NCI-H82 treated with DMSO at 0.1 percent for 48 hours (cell line): ENCODE results near the gene RAD51B.
"Not testable (repeated sequence)": the region's sequence is repeated elsewhere in the genome, so short reads cannot be mapped to it uniquely, and the experiment has no call there.

Source experiments
- DNase-seq: peaks from one replicate; lab custom pipeline; 2025; ENCODE audit not compliant: unreplicated experiment; lab: John Stamatoyannopoulos, UW

The RAD51B gene

GRCh38 chr14:68698773-68699172 lies 879.2 kb downstream of the RAD51B start:
- not testable (repeated sequence) for DNase-seq

DNA sequence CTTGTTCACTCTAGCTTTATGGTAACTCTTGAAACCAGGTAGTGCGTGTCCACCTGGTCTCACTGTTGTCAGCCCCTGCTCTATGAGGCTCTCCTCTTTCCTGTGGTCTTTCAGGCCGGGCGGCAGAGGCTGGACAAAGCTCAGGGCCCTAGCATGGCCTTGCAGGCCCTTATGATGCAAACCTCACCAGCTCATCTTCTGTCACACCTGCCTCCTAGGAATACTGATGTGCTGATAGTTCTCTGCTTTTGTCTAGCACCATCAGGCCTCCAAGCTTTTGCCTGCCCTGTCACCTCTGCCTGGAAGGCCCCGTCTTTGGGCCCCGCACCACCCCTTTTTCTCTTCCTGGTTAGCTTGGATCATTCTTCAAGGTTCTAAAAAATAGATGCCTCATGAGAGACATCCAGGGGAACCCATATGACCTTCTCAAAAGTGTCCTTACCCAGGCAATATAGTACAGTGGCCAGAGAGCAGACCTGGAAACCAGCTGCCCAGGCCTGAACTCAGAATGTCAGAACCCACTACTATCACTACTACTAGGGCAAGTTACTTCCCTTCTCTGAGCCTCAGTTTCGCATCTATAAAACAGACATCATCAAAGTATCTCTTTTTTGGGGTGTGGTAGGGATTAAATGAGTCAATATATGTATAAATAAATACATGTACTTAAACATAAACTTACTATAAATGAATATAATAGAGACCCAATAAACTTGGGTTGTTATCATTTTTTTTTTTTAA lies 881.6 kb downstream of the RAD51B start:
- DNase-seq, result no peak

DNA sequence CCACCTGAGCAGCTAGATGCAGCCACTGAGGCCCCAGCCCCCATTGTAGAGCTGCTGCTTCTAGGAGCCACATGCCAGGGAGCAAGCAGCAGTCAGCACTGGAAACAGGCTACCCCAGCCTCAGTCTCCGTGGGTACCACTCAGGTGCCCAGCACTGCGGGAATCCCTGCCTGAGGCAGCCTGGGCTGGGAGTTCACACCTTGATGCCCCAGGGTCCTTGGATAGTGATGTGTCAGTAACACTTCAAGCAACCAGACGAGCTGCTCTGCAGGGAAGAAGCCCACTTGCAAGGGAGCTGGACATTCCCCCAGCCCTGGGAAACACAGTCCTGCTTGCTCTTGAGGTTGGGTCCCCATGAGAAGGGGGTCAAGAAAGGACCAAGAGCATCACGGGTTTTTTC lies 882.6 kb downstream of the RAD51B start:
- DNase-seq, result no peak

DNA sequence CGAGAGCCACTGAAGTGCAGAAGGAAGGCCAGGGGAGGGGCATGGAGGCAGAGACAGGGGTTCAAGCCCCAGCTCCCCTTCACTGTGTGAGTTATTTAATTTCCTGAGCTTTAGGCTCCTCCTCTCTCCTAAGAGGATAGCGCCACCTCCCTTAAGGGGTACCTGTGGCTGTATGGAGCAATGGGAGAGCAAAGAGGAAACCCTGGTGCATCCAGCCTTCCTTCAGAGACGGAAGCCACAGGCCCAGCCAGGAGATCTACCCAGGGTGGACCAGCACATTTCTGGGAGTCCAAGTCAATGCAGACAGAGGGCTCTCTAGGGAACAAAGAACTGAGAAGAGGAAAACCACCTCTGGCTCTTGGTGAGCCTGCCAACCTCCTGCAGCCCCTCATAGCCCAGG lies 883.0 kb downstream of the RAD51B start:
- DNase-seq, result no peak

- no peak for DNase-seq
Observed at GRCh38 chr14:68703093-68703492, 883.5 kb downstream of the RAD51B start.

DNA sequence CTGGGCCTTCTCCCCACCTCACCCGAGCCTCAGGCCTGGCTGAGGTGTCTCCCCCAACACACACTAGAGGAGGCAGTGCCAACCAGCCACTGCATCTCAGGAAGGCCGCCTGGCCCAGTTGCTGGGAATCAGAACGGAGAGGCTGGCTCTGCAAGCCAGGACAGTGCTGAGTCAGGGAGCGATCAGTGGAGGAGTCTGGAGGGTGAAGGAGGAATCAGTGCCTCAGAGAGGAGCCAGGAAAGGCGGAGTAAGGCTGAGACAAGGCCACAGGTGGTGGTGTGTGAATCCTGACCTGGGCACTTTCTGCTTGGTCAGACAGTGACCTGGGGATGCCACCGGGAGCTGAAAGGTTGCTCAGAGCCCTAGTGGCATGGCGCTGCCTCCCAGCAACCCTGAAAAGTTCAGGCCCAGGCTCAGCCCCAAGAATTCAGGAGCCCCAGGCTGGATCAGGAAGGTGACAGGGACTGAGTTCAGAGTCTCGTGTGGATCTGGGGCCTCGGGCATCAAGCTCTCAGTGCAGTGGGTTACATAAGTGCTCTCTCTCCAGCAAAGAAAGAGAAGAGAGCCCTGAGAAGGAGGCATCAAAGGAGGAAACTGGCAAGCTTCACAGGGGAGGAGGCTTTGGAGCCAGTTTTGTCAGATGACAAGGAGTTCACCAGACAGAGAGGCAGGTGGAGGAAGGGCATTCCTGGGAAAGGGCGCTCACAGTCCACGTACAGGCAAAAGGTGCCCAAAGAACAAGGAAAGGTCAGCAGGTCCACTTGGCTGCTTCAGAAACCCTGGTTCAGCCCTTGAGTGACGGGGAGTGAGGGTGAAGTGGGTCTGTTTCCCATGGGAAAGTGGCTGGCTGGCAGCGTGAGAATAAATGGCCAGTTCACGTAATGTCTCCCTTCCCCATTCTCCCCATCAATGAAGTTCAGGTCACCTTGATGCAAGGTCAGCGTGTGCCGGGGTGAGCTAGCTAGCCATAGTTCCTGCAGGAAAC lies 885.4 kb downstream of the RAD51B start:
- DNase-seq, result no peak

GRCh38 chr14:68705741-68706283 lies 886.2 kb downstream of the RAD51B start:
- no peak for DNase-seq

- no peak for DNase-seq
Observed at GRCh38 chr14:68707482-68707881, 887.9 kb downstream of the RAD51B start.

- DNase-seq, result no peak
Observed at GRCh38 chr14:68708343-68708742, 888.8 kb downstream of the RAD51B start.

DNA sequence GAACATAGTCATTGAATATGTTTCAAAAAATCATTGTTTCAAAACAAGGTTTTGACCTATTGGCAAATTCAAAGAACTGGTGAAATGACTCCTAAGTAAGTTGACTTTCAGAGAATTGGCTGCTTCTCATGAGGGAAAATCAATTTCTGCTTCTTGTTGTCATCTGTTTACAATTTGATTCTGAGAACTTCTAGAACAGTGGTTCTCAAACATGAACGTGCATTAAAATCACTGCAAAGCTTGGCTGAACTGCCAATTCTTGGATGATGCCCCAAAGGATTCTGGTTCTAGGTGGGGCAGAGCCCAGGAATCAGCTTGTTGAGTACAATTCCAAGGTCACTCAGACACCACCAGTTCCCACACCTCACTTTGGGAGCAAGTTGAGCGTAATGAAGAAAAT lies 889.4 kb downstream of the RAD51B start:
- DNase-seq, result no peak

DNA sequence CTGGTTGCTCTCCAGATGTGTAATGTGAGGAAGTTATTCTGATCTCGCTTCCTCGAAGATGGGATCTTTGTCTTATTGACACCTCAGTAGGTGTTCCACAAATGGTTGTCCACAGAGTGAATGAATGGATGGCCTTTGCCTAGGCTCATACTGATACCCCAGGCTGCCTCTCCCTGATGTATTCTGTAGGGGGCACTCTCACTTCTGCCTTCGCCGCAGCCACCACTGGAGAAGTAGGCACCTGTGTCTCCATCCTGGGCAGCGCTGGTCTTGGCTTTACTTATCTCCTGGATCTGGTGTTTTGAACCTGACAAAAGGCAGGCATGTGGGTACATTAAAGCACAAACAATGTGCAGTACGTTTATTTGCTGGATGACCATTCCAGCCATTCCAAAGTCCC lies 891.2 kb downstream of the RAD51B start:
- DNase-seq, result no peak

GRCh38 chr14:68711561-68712309 lies 892.2 kb downstream of the RAD51B start:
- DNase-seq, result no peak

- DNase-seq, result no peak
Observed at GRCh38 chr14:68712703-68713370, 893.3 kb downstream of the RAD51B start.

- no peak for DNase-seq
Observed at GRCh38 chr14:68713782-68714181, 894.2 kb downstream of the RAD51B start.

DNA sequence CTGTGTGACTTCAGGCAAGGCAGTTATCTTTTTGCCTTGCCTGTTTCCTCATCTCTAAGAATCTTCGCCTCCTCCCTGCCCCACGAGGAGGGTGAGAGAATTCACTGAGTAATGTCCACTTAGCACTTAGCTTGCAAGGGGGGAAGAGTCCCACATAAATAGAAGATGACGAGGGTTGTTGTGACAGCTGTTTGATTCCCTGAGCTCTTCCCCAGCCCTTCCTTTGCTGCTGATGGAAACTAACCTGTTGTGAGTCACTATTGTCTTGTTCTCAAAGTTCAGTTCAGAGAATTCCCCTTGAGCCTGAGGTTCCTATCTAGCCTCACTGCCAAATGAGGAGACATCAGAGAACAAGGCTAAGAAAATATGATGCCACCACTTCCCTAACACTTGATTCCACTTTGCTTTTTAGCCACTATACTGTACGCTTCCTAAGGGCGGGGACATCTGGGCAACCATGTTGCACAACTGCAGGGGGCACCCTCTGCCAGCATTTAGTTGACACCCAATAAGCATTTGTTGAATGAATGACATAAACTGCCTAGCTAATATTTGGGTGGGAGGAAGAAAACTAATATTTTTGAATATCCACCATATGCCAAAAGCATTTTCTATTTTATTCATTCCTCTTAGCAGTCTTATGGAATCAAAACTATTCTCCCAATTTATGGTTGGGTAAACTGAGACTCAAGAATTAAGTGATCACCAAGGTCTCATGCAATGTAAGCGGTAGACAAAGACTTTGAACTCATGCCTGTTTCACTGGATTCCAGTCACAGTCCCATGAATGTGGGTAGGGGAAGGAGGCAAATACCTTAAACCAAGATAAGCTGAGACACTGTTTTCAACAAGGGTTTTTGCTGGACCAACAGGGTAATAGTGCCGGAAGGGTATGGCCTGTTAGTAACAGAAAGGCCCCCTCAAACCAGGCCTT lies 895.7 kb downstream of the RAD51B start:
- no peak for DNase-seq

- DNase-seq, result no peak
Observed at GRCh38 chr14:68716698-68717097, 897.1 kb downstream of the RAD51B start.

DNA sequence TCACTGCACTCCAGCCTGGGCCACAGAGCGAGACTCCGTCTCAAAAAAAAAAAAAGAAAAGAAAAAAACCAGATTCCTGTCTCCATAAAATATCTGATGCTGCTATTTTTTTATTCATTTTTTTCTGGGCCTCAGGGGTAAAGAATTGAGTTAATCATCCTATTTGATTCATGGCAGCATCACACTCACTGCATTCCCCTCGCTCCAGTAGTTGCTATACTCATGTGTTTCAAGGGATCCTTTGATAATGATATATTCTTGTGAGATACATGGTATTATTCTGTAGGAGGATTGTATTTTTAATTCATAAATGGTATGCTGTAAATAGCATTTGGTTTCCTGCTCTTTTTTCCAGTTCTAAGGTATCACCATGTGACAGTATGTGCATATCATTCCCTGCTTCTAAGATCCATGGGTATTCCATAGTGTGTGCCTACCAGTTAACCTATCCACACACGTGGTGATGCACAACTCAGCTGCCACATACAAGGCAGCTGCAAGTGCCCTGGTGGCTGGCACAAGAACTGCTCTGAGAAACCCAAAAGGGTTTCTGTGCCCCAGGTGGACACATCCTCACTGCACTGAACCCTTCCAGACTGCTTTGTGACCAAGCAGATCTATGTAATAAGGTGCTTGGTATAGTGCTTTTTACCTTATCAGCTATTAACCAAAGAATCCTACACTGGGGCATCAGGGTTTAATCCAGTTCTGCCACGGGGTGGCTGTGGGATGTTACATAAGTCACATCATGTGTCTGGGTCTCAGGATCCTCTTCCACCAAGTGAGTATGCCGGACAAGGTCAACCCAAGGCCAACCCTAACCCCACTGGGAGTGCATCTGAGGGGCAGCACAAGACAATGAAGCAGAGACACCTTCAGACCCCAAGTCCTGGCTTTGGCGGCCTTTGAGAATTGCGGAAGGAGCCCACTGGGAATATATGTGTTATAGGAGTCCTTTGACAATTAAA lies 898.7 kb downstream of the RAD51B start:
- DNase-seq, result no peak

DNA sequence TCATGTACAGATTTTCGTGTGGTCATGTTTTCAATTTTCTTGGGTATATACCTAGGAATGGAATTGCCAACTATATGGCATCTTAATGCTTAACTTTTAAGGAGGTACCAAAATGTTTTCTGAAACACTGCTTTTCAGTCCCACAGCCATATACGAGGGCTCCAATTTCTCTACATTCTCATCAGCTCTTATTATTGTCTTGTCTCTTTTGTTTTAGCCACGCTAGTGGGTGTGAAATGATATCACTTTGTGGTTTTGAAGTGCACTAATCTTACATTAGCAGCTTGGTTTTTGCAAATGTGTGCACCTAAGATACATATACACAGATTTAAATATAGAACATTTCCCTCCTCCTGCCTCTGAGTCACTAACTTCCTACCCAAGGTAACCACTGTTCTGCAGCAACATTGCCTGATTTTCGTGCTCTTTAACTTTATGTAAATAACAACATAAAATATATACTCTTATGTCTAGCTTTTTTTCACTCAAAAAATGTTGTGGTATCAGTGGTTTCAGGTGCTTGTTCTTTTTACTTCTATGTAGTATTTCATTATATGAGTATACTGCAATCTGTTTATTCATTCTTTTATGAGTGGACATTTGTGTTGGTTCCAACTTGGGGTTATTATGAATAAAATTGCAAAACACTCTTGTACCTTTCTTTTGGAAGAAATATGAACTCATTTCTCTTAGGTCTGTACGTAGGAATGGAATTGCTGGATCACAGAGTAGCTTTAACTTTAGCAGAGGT lies 900.2 kb downstream of the RAD51B start:
- no peak for DNase-seq
